ENCODE data around the gene ROBO4. TPM values are rescaled to one million over a fixed set of nuclear protein-coding genes. Genes with fewer than 3 reads are reported as not detected.

ROBO4 gene
- total and polyA plus RNA-seq, 10 donors, result 6.7 to 246 (median 144) TPM

DNA sequence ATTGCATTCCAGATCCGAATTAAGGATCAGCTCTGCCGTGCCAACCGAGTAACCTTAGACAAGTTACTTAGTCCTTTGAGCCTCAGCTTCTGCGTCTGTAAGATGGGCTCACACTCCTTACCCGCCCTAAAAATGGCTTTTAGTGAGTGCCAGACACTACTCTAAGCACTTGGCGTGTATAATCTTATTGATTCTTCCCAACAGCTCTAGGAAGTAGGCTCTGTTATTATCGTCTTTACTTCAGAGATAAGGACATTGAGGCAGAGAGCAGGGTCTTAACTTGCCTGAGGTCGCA lies 54.1 kb downstream of the ROBO4 start:
- Histone ChIP-seq H3K4me3 (no peak overlapping the region), H3K36me3 (no peaks in the 10 kb centered on the region), H3K27ac (no peak overlapping the region), H3K4me1 (peaks cover 9 to 45% (median 25%) of the 10 kb centered on the region in 6 donors), H3K9me3 (no peaks in the 10 kb centered on the region), H3K27me3 (replicated peaks in 1 of 7) (peaks cover 19 to 100% (median 95%) of the 10 kb centered on the region in 7 donors)
- 8 to 24% (median 11%) methylated on average over 8 of the region's 8 CpGs for WGBS, 5 donors
- intact Hi-C loops (cut with DNase I; ENCODE audit: low total_unique reads), result no loop called here
- no peak for DNase-seq
- TF ChIP-seq CTCF (IDR thresholded peaks at IDR 0.05 in 8 of 11, conservative IDR thresholded peaks at IDR 0.05 in 3 of 11) (no peak), POLR2A (IDR thresholded peaks at IDR 0.05) (no peak), POLR2AphosphoS5 (IDR thresholded peaks at IDR 0.05) (no peak)

GRCh38 chr11:124842305-124842704 lies 55.4 kb downstream of the ROBO4 start:
- Histone ChIP-seq H3K4me1 (peaks cover 9 to 47% (median 25%) of the 10 kb centered on the region in 6 donors), H3K9me3 (no peaks in the 10 kb centered on the region), H3K36me3 (no peaks in the 10 kb centered on the region), H3K4me3 (no peak overlapping the region), H3K27me3 (replicated peaks in 1 of 7) (peaks cover 20 to 100% (median 93%) of the 10 kb centered on the region in 7 donors), H3K27ac (no peak overlapping the region)
- intact Hi-C loops (cut with DNase I; ENCODE audit: low total_unique reads), result no loop called here
- TF ChIP-seq POLR2A (IDR thresholded peaks at IDR 0.05) (no peak), POLR2AphosphoS5 (IDR thresholded peaks at IDR 0.05) (no peak), CTCF (IDR thresholded peaks at IDR 0.05 in 8 of 11, conservative IDR thresholded peaks at IDR 0.05 in 3 of 11) (no peak)
- DNase-seq, result no peak
- WGBS, 5 donors, result 31 to 46% (median 40%) methylated on average over 4 of the region's 4 CpGs

GRCh38 chr11:124841840-124842239 lies 55.8 kb downstream of the ROBO4 start:
- no peak overlapping the region for H3K27ac ChIP-seq
- no peak overlapping the region for H3K4me3 ChIP-seq
- intact Hi-C loops (cut with DNase I; ENCODE audit: low total_unique reads), result no loop called here
- peaks cover 16 to 99% (median 90%) of the 10 kb centered on the region in 7 donors for H3K27me3 ChIP-seq (replicated peaks in 1 of 7)
- 38 to 43% (median 42%) methylated on average over 2 of the region's 2 CpGs for WGBS, 5 donors
- no peak for DNase-seq
- H3K9me3 ChIP-seq, result no peaks in the 10 kb centered on the region
- H3K4me1 ChIP-seq, result peaks cover 13 to 52% (median 29%) of the 10 kb centered on the region in 6 donors
- no peaks in the 10 kb centered on the region for H3K36me3 ChIP-seq
- TF ChIP-seq POLR2A (IDR thresholded peaks at IDR 0.05) (no peak), POLR2AphosphoS5 (IDR thresholded peaks at IDR 0.05) (no peak), CTCF (IDR thresholded peaks at IDR 0.05 in 8 of 11, conservative IDR thresholded peaks at IDR 0.05 in 3 of 11) (no peak)

DNA sequence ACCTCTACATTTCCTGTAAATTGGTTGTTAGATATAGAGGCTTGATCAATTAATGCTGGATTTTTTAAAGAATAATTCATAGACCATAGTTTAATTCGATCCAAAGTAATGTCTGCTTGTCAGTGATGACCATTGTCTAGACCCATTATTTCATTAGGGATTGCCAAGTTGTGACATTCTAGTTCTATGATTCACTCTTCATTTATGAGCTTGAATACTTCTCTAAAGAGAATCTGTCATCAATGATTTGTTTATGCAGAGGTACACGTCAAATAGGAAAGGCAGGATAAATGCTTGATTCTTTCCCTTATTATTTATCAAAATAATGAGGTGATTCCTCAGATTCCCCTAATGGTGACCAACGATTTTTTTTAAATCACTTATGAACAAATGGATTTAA lies 56.5 kb downstream of the ROBO4 start:
- no peak for DNase-seq
- Histone ChIP-seq H3K4me1 (peaks cover 13 to 58% (median 34%) of the 10 kb centered on the region in 6 donors), H3K9me3 (no peaks in the 10 kb centered on the region), H3K36me3 (no peaks in the 10 kb centered on the region), H3K4me3 (no peak overlapping the region), H3K27me3 (replicated peaks in 1 of 7) (peaks cover 16 to 95% (median 85%) of the 10 kb centered on the region in 7 donors), H3K27ac (no peak overlapping the region)
- WGBS, 5 donors, result 20 to 42% (median 31%) methylated on average over 3 of the region's 3 CpGs
- TF ChIP-seq CTCF (IDR thresholded peaks at IDR 0.05 in 8 of 11, conservative IDR thresholded peaks at IDR 0.05 in 3 of 11), result no peak
- TF ChIP-seq POLR2A (IDR thresholded peaks at IDR 0.05), result no peak
- TF ChIP-seq POLR2AphosphoS5 (IDR thresholded peaks at IDR 0.05), result no peak
- intact Hi-C loops (cut with DNase I; ENCODE audit: low total_unique reads), result no loop called here

All from spleen (tissue), 11 donors.